K562 (cell line): Measurements from ENCODE around the gene ADAR. TPM values are rescaled to one million over a fixed set of nuclear protein-coding genes. Genes with fewer than 3 reads are reported as not detected.
A peak's percentile ranks its signal among the peaks of the same experiment; 100 is the strongest.

ENCODE experiments used
- ATAC-seq: fragments of 200-7000 bp; cut with Tn5 transposase; 3 replicates; pipeline ENCODE4 v1.9.1; 2020; ENCODE audit warnings: moderate library complexity
- BruUV-seq: library from RNA; stranded (reverse); fragments of 400-500 nt; replicated peaks from 2 replicates; lab custom pipeline; 2021; lab: Mats Ljungman, UMichigan
- CTCF ChIA-PET: fragments of 300-600 bp; formaldehyde crosslinking; extraction: SDS; loops from one replicate; lab custom pipeline; 2021; ENCODE audit warnings: low intra/inter-chr PET ratio; lab: Yijun Ruan, JAX
- POLR2A ChIA-PET: fragments of 300-600, 350-650 bp; sonication (Branson Sonifier 250); formaldehyde crosslinking; extraction: SDS; loops from one replicate; lab custom pipeline; 2021; ENCODE audit warnings: antibody characterized with exemption, inconsistent platforms; lab: Yijun Ruan, JAX
- DNase-seq, 4 experiments: peaks; one replicate each; pipeline versions ENCODE4 v3.0.0 to v3.0.0-alpha.2; 2011 to 2018; ENCODE audit warnings: low spot score in 3 of 4, mixed read lengths in 3 of 4; ENCODE audit errors: extremely low read depth in 1 of 4
- FAIRE-seq: peaks from 2 replicates; lab custom pipeline; 2011; peaks lifted over from hg19 to GRCh38; lab: Jason Lieb, UNC
- H2AFZ ChIP-seq: 2 replicates; pipeline ENCODE4 v1.6.0; 2011; ENCODE audit warnings: low read depth, low read length, control low read depth, inconsistent platforms
- H3K27ac ChIP-seq: fragments of 200-600 bp; 3 replicates; pipeline ENCODE4 v1.8.0; 2011; ENCODE audit warnings: low read depth, mild to moderate bottlenecking, control low read depth, inconsistent platforms, low read length, moderate library complexity, mixed read lengths; ENCODE audit errors: extremely low read depth
- H3K27me3 ChIP-seq, 2 experiments: fragments of 300-600 bp in 1 of 2; 2 replicates in 1 of 2; 3 replicates in 1 of 2; pipeline versions ENCODE4 v1.6.0 to v1.8.0; 2011; ENCODE audit warnings: inconsistent platforms in 2 of 2, low read length in 2 of 2, mild to moderate bottlenecking in 1 of 2, mixed read lengths in 1 of 2, moderate library complexity in 1 of 2; ENCODE audit not compliant: control insufficient read depth in 2 of 2, insufficient read depth in 2 of 2
- H3K36me3 ChIP-seq: fragments of 300-600 bp; 3 replicates; pipeline ENCODE4 v1.8.0; 2011; ENCODE audit warnings: mild to moderate bottlenecking, low read length, inconsistent platforms; ENCODE audit not compliant: control insufficient read depth, insufficient read depth
- H3K4me1 ChIP-seq, 2 experiments: fragments of 200-600 bp in 1 of 2; replicated peaks in 1 of 2; 2 replicates in 1 of 2; 3 replicates in 1 of 2; pipeline versions ENCODE4 v1.5.1 to v1.8.0; 2011; ENCODE audit warnings: inconsistent platforms in 2 of 2, low read length in 2 of 2, mild to moderate bottlenecking in 1 of 2, mixed read lengths in 1 of 2, moderate library complexity in 1 of 2; ENCODE audit not compliant: control insufficient read depth in 2 of 2, insufficient read depth in 2 of 2
- H3K4me2 ChIP-seq: 2 replicates; pipeline ENCODE4 v1.6.1; 2011; ENCODE audit warnings: low read length, control low read depth, inconsistent platforms, mixed read lengths; ENCODE audit not compliant: insufficient read depth
- H3K4me3 ChIP-seq: fragments of 200-600 bp; sonication (generic), shearing (Covaris generic); 2 replicates; pipeline ENCODE4 v1.5.1; 2016; ENCODE audit warnings: control low read depth, inconsistent platforms
- H3K79me2 ChIP-seq: fragments of 200-600 bp; 3 replicates; pipeline ENCODE4 v1.8.0; 2011; ENCODE audit warnings: low read length, inconsistent platforms; ENCODE audit not compliant: control insufficient read depth, insufficient read depth
- H3K9ac ChIP-seq, 2 experiments: 2 replicates each; pipeline versions ENCODE4 v1.6.0 to v1.6.1; 2011; ENCODE audit warnings: low read depth in 2 of 2, low read length in 2 of 2, control low read depth in 1 of 2, inconsistent platforms in 1 of 2, mild to moderate bottlenecking in 1 of 2, mixed read lengths in 1 of 2; ENCODE audit not compliant: insufficient read depth in 1 of 2
- H3K9me1 ChIP-seq: one replicate; pipeline ENCODE4 v1.6.0; 2011; ENCODE audit warnings: inconsistent platforms, mild to moderate bottlenecking, low read length, moderate library complexity; ENCODE audit not compliant: control insufficient read depth, insufficient read depth
- H3K9me3 ChIP-seq: replicated peaks from 2 replicates; pipeline ENCODE4 v1.5.1; 2011; ENCODE audit warnings: low read depth, low read length, inconsistent platforms; ENCODE audit not compliant: control insufficient read depth, insufficient read depth
- H4K20me1 ChIP-seq: replicated peaks from 2 replicates; pipeline ENCODE4 v1.6.1; 2011; ENCODE audit warnings: low read length, inconsistent platforms, mixed read lengths; ENCODE audit not compliant: control insufficient read depth, insufficient read depth
- BRF1 ChIP-seq: IDR thresholded peaks from 3 replicates; pipeline ENCODE4 v1.6.1; 2011; ENCODE audit warnings: borderline replicate concordance, mild to moderate bottlenecking; ENCODE audit not compliant: insufficient read length; ENCODE audit errors: extremely low read depth
- DACH1 ChIP-seq: fragments of 450-650 bp; IDR thresholded peaks from 2 replicates; pipeline ENCODE4 v1.6.1; 2018; ENCODE audit not compliant: partially characterized antibody
- ELK3 ChIP-seq: fragments of 450-650 bp; formaldehyde crosslinking; IDR thresholded peaks from 2 replicates; pipeline ENCODE4 v1.4.0; 2020; ENCODE audit warnings: mild to moderate bottlenecking
- IRF9 ChIP-seq: fragments of 450-650 bp; IDR thresholded peaks from 2 replicates; pipeline ENCODE4 v1.6.1; 2016; ENCODE audit warnings: missing biosample characterization, missing genetic modification characterization
- MBD2 ChIP-seq: sonication (generic); IDR thresholded peaks from 2 replicates; pipeline ENCODE4 v1.6.1; 2016; ENCODE audit warnings: low read depth, borderline replicate concordance
- NCOA2 ChIP-seq, 2 experiments: fragments of 450-650 bp; IDR thresholded peaks; 2 replicates each; pipeline ENCODE4 v1.6.1; 2018; ENCODE audit warnings: mild to moderate bottlenecking in 2 of 2, moderate library complexity in 1 of 2; ENCODE audit not compliant: partially characterized antibody in 2 of 2
- NFIC ChIP-seq: fragments of 450-650 bp; IDR thresholded peaks from 2 replicates; pipeline ENCODE4 v1.6.1; 2017; ENCODE audit warnings: mild to moderate bottlenecking, inconsistent platforms
- NFIX ChIP-seq: fragments of 250-450 bp; sonication (Bioruptor Pico); IDR thresholded peaks from 2 replicates; pipeline ENCODE4 v1.4.0; 2020; ENCODE audit warnings: low read depth, mild to moderate bottlenecking, moderate library complexity
- POLR2A ChIP-seq: fragments of 450-650 bp; conservative IDR thresholded peaks from 2 replicates; pipeline ENCODE4 v1.6.1; 2016
- SRSF1 ChIP-seq: fragments of 200-400 bp; formaldehyde crosslinking; IDR thresholded peaks from 2 replicates; pipeline ENCODE4 v1.6.1; 2017; ENCODE audit warnings: mild to moderate bottlenecking, low read depth, low read length, moderate library complexity
- WGBS: fragments of 100-300 bp; shearing (Covaris generic); methylation state at CpG from one replicate; pipeline ENCODE4 v1.1.6; 2016; ENCODE audit warnings: low coverage, mixed read lengths; ENCODE audit not compliant: insufficient coverage; ENCODE audit errors: missing lambda C conversion rate; 5-methylcytosine and 5-hydroxymethylcytosine counted together
- in situ Hi-C: fragments of 300-500 bp; cut with MboI; formaldehyde crosslinking; loops from 4 replicates; pipeline ENCODE4 v1.15.0; 2018; ENCODE audit warnings: inconsistent platforms, mixed read lengths
- intact Hi-C: fragments of 100-400 bp; cut with micrococcal nuclease; formaldehyde crosslinking; loops from 2 replicates; pipeline ENCODE4 v1.14.2; 2022
- polyA plus RNA-seq, 8 experiments: library from polyadenylated mRNA; depleted of rRNA in 4 of 8; stranded (reverse) in 5 of 8; unstranded in 3 of 8; fragments of >200 nt; fragmentation: Nextera tagmentation in 2 of 8; fragmentation: Illumina TruSeq in 1 of 8; extraction: Ambion mirVana in 2 of 8; extraction: Trizol in 1 of 8; gene quantifications; 2 replicates each; pipeline versions ENCODE4 v1.2.1 to v1.2.3, GENCODE V29; 2011 to 2014; ENCODE audit warnings: inconsistent platforms in 1 of 8, missing spikeins in 1 of 8
- total RNA-seq, 7 experiments: library from RNA; depleted of rRNA in 6 of 7; stranded (reverse); fragments of >200 nt in 6 of 7; fragmentation: Illumina TruSeq in 2 of 7; extraction: Trizol in 2 of 7; gene quantifications; 2 replicates each; pipeline versions ENCODE4 v1.2.1 to v1.2.3, GENCODE V29; 2011 to 2021; ENCODE audit warnings: low replicate concordance in 1 of 7

ADAR gene
- total and polyA plus RNA-seq, 9 of the 15 experiments (the other 6 are each of a cell fraction or from before 2014, with no cell fraction given) = 30.1 to 123 (median 60.2) TPM

- TF ChIP-seq SRSF1 = no peak
- TF ChIP-seq DACH1 = no peak
Observed at GRCh38 chr1:154556422-154556821, 51.6 kb downstream of the ADAR start (continued).

- ChIA-PET CTCF (interaction anchor here (0.6 kb wide), 1 partner anchor 719 kb away, joined by 3 read pairs; no protein-coding TSS in a partner anchor), POLR2A (interaction anchor here (0.7 to 1.2 kb wide), 4 partner anchors 11 to 73 kb away, joined by 3 to 4 read pairs (median 3); no protein-coding TSS in a partner anchor)
- H3K4me2 ChIP-seq = no peak overlapping the region
- TF ChIP-seq NFIX (CRISPR knock-in tag) (peak; percentile 65; the same call in 1 of the 2 replicates), BRF1 (no peak), NFIC (peak; percentile 93), NCOA2 (IDR thresholded peaks at IDR 0.05; ENCODE audit: partially characterized antibody in 2 of 2) (no peak), ELK3 (CRISPR knock-in tag) (no peak), POLR2A (no peak), MBD2 (no peak), IRF9 (tag) (no peak)
- peaks cover 27% of the 10 kb centered on the region for H3K79me2 ChIP-seq
- no peak overlapping the region for H3K9ac ChIP-seq
- peaks cover 78% of the 10 kb centered on the region for H3K36me3 ChIP-seq
- no peak overlapping the region for H3K4me3 ChIP-seq
- intact Hi-C loops = no loop called here
- ATAC-seq = no peak
- peaks cover 8% of the 10 kb centered on the region; the same call in 1 of the 2 replicates for H4K20me1 ChIP-seq
- no TSS peak for BruUV-seq
- FAIRE-seq = no peak
- H3K9me3 ChIP-seq = no peaks in the 10 kb centered on the region
- peaks cover 9 to 13% of the 10 kb centered on the region in 2 experiments; a peak in 4 of 5 replicates for H3K4me1 ChIP-seq
- H3K9me1 ChIP-seq = no peaks in the 10 kb centered on the region
- H2AFZ ChIP-seq = no peak overlapping the region
- no peaks in the 10 kb centered on the region for H3K27me3 ChIP-seq
- WGBS = 70% methylated on average over 11 of the region's 12 CpGs
- in situ Hi-C loops = no loop called here
- H3K27ac ChIP-seq = no peak overlapping the region
- DNase-seq = no peak
Observed at GRCh38 chr1:154553056-154554030, 54.6 kb downstream of the ADAR start.
